ENCODE measurements around the gene OR4D6.

Gene OR4D6

GRCh38 chr11:59456661-59457060 lies at the start of gene OR4D6:
OR4D6 (plus strand) TSS chr11:59456961; CDS start chr11:59456961, 0 bp downstream.
- no peak for DNase-seq (ENCODE audit: low read depth)
- TF ChIP-seq, protein P1, sequence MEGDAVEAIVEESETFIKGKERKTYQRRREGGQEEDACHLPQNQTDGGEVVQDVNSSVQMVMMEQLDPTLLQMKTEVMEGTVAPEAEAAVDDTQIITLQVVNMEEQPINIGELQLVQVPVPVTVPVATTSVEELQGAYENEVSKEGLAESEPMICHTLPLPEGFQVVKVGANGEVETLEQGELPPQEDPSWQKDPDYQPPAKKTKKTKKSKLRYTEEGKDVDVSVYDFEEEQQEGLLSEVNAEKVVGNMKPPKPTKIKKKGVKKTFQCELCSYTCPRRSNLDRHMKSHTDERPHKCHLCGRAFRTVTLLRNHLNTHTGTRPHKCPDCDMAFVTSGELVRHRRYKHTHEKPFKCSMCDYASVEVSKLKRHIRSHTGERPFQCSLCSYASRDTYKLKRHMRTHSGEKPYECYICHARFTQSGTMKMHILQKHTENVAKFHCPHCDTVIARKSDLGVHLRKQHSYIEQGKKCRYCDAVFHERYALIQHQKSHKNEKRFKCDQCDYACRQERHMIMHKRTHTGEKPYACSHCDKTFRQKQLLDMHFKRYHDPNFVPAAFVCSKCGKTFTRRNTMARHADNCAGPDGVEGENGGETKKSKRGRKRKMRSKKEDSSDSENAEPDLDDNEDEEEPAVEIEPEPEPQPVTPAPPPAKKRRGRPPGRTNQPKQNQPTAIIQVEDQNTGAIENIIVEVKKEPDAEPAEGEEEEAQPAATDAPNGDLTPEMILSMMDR (IDR thresholded peaks at IDR 0.05; ENCODE audit: insufficient read depth, low read depth, low read length, missing control alignments), result no peak

DNA sequence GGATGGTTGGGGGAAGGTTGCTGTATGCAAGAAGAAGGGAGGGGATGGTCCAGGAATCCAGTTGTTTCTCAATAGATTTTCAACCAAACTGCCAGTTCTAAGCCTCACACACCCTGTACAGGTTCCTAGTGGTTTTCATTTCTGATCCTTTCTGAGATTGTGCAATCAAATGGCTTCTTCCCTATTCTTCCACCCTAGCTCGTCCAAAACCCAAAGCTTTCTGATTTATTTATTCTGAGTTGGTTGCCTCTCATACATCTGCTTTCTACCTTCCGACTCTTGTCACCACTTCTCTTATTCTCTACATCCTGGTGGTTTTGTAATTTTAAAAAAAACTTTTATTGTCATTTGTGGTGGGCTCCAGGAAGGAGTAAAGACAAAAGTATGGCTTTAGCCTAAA lies 43.1 kb upstream of the OR4D6 start:
- no peak for DNase-seq (ENCODE audit: low read depth)
- TF ChIP-seq, protein P1 (IDR thresholded peaks at IDR 0.05; ENCODE audit: insufficient read depth, low read depth, low read length, missing control alignments), result no peak
- H3K4me3 ChIP-seq (ENCODE audit: low read length), result no peak overlapping the region

More at GRCh38 chr11:59456661-59457060, at the start of gene OR4D6:
- no peak within 1 kb of the TSS for H3K4me3 ChIP-seq (ENCODE audit: low read length)

- DNase-seq (ENCODE audit: low read depth), result no peak
- H3K4me3 ChIP-seq (ENCODE audit: low read length), result no peak overlapping the region
- TF ChIP-seq, protein P1 (IDR thresholded peaks at IDR 0.05; ENCODE audit: insufficient read depth, low read depth, low read length, missing control alignments), result no peak
Observed at GRCh38 chr11:59415111-59415510, 41.6 kb upstream of the OR4D6 start.

DNA sequence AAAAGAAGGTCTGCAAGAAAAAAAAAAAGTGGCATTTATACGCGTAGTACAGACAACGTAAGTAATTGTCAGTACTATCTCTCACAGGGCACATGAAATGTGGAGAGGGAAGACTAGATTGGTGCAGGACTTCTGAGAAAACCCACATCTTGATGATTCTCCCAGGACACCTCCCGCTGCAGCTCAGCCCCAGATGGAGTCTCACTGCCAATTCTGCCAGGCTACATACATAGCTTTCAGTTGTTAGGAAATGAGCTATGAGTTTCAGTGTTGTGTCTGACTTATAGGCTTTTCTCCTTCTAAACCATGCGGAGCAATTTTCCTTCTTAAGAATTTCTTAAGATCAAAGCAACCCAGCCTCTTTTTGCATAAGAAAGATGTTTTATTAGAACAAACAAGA lies 40.1 kb upstream of the OR4D6 start:
- TF ChIP-seq, protein P1 (IDR thresholded peaks at IDR 0.05; ENCODE audit: insufficient read depth, low read depth, low read length, missing control alignments), result no peak
- H3K4me3 ChIP-seq (ENCODE audit: low read length), result no peak overlapping the region

DNA sequence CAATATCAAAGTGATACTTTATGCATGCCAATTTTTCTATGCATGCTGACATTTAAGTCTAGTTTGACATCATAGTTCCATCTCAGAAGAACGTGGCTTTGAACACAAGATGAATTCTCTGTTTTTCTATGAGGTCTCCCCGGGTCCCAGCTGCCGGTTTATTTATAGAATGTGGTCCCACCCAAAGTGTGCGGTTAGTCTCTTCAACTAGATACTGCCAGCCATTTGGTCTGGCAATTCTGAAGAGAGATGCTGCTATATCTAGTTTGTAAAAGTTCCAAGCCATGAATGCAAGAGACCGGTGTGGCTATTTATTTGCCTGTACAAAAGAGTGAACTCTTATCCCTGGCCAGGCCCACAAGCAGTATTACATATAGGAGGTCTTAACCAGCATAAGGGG lies 39.7 kb upstream of the OR4D6 start:
- no peak for DNase-seq (ENCODE audit: low read depth)
- TF ChIP-seq, protein P1 (IDR thresholded peaks at IDR 0.05; ENCODE audit: insufficient read depth, low read depth, low read length, missing control alignments), result no peak
- H3K4me3 ChIP-seq (ENCODE audit: low read length), result no peak overlapping the region

More for the DNA sequence above, 40.1 kb upstream of the OR4D6 start:
- DNase-seq (ENCODE audit: low read depth), result no peak

GRCh38 chr11:59418156-59418555 lies 38.6 kb upstream of the OR4D6 start:
- TF ChIP-seq, protein P1 (IDR thresholded peaks at IDR 0.05; ENCODE audit: insufficient read depth, low read depth, low read length, missing control alignments), result no peak
- no peak for DNase-seq (ENCODE audit: low read depth)
- H3K4me3 ChIP-seq (ENCODE audit: low read length), result no peak overlapping the region

DNA sequence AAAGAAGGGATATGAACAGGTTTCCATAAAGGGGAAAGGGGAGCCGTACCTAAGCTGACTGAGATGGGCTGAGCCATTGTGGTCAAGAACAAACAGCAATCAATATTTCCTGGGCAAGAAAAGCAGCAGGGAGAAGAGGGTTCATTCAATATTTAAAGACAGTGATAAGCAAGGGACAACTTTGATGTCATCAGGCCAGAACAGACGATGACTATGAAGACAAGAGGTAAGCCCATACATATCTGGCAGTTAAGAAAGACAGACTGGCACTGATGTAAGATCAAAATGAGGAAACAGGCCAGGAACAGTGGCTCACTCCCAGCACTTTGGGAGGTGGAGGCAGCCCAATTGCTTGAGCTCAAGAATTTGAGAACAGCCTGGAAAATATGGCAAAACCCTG lies 32.9 kb upstream of the OR4D6 start:
- H3K4me3 ChIP-seq (ENCODE audit: low read length), result no peak overlapping the region
- DNase-seq (ENCODE audit: low read depth), result no peak
- TF ChIP-seq, protein P1 (IDR thresholded peaks at IDR 0.05; ENCODE audit: insufficient read depth, low read depth, low read length, missing control alignments), result no peak

All from epithelial cell of esophagus (primary cell).